B cell (primary cell): ENCODE measurements around the gene AGTRAP. TPM values are rescaled to one million over a fixed set of nuclear protein-coding genes. Genes with fewer than 3 reads are reported as not detected.

Experiments used
- ATAC-seq: fragments of 200-7000 bp; cut with Tn5 transposase; one replicate; pipeline ENCODE4 v1.10.0; 2021; ENCODE audit warnings: low read depth, mild to moderate bottlenecking, moderate number of reproducible peaks, moderate library complexity
- CTCF ChIA-PET: fragments of 350-600 bp; sonication (Branson Sonifier 250); formaldehyde crosslinking; loops from one replicate; lab custom pipeline; 2021; ENCODE audit warnings: antibody characterized with exemption, inconsistent platforms; lab: Charles Lee
- POLR2A ChIA-PET: fragments of 350-600 bp; sonication (Branson Sonifier 250); formaldehyde crosslinking; loops from one replicate; lab custom pipeline; 2021; ENCODE audit warnings: antibody characterized with exemption; lab: Charles Lee
- DNase-seq: peaks from one replicate; pipeline ENCODE4 v3.0.0; 2013
- H2AFZ ChIP-seq: 2 replicates; pipeline ENCODE4 v1.6.1; 2012; ENCODE audit warnings: mild to moderate bottlenecking, low read depth, low read length; ENCODE audit not compliant: insufficient read depth, poor library complexity, severe bottlenecking
- H3K27ac ChIP-seq, 2 donors: 1 replicate in 1 of 2; 2 replicates in 1 of 2; pipeline ENCODE4 v1.5.1; 2012 to 2013; ENCODE audit warnings: low read length in 2 of 2, mild to moderate bottlenecking in 2 of 2, moderate library complexity in 1 of 2
- H3K27me3 ChIP-seq, 4 experiments: fragments of 200-600 bp in 1 of 4; sonication (generic) in 1 of 4; replicated peaks in 1 of 4; 1 replicate in 2 of 4; 2 replicates in 2 of 4; pipeline versions ENCODE4 v1.6.1 to v1.7.0; 2013 to 2016; ENCODE audit warnings: low read length in 3 of 4, mild to moderate bottlenecking in 2 of 4, mixed read lengths in 1 of 4, moderate library complexity in 1 of 4; ENCODE audit not compliant: insufficient read depth in 4 of 4, control insufficient read depth in 3 of 4; ENCODE audit errors: control extremely low read depth in 1 of 4
- H3K36me3 ChIP-seq, 2 experiments: replicated peaks in 1 of 2; 1 replicate in 1 of 2; 2 replicates in 1 of 2; pipeline versions ENCODE4 v1.6.1 to v1.7.1; 2013; ENCODE audit warnings: low read length in 1 of 2; ENCODE audit not compliant: insufficient read depth in 2 of 2, control insufficient read depth in 1 of 2; ENCODE audit errors: control extremely low read depth in 1 of 2, extremely low read depth in 1 of 2
- H3K4me1 ChIP-seq, 2 donors: fragments of 200-600 bp in 1 of 2; sonication (generic) in 1 of 2; 1 replicate in 1 of 2; 2 replicates in 1 of 2; pipeline versions ENCODE4 v1.5.1 to v1.6.1; 2013 to 2017; ENCODE audit warnings: low read length in 2 of 2; ENCODE audit not compliant: control insufficient read depth in 2 of 2, insufficient read depth in 2 of 2
- H3K4me2 ChIP-seq: replicated peaks from 2 replicates; pipeline ENCODE3; 2012; ENCODE audit warnings: mild to moderate bottlenecking, low read depth, low read length; ENCODE audit not compliant: poor library complexity, severe bottlenecking
- H3K4me3 ChIP-seq, 5 experiments: fragments of 200-600 bp in 1 of 5; sonication (generic) in 1 of 5; 1 replicate in 3 of 5; 2 replicates in 2 of 5; pipeline versions ENCODE4 v1.5.1 to v1.7.0; 2011 to 2016; ENCODE audit warnings: low read length in 4 of 5, mild to moderate bottlenecking in 4 of 5, low read depth in 2 of 5, control low read depth in 1 of 5, moderate library complexity in 1 of 5; ENCODE audit not compliant: insufficient read depth in 1 of 5; ENCODE audit errors: control extremely low read depth in 1 of 5, extremely low read depth in 1 of 5
- H3K79me2 ChIP-seq: fragments of 200-600 bp; sonication (generic); one replicate; pipeline ENCODE4 v1.6.0; 2016; ENCODE audit warnings: low read length; ENCODE audit not compliant: control insufficient read depth, insufficient read depth
- H3K9ac ChIP-seq: fragments of 200-600 bp; sonication (generic); 2 replicates; pipeline ENCODE4 v1.6.1; 2017; ENCODE audit warnings: mild to moderate bottlenecking, low read length, moderate library complexity
- H3K9me3 ChIP-seq, 3 donors: one replicate each; pipeline versions ENCODE4 v1.6.1 to v1.7.1; 2013; ENCODE audit warnings: low read length in 2 of 3; ENCODE audit not compliant: control insufficient read depth in 2 of 3, insufficient read depth in 1 of 3; ENCODE audit errors: control extremely low read depth in 1 of 3
- H4K20me1 ChIP-seq: 2 replicates; pipeline ENCODE4 v1.6.0; 2012; ENCODE audit warnings: mild to moderate bottlenecking, low read length; ENCODE audit not compliant: insufficient read depth, control insufficient read depth, poor library complexity, severe bottlenecking
- H3K27ac Mint-ChIP-seq: one replicate; pipeline ENCODE4 v1.8.0; 2021; ENCODE audit warnings: mixed read lengths
- H3K27me3 Mint-ChIP-seq: one replicate; pipeline ENCODE4 v1.8.0; 2021; ENCODE audit warnings: mixed read lengths
- H3K4me1 Mint-ChIP-seq: one replicate; pipeline ENCODE4 v1.8.0; 2021; ENCODE audit warnings: mixed read lengths
- H3K4me3 Mint-ChIP-seq: one replicate; pipeline ENCODE4 v1.8.0; 2021; ENCODE audit warnings: mixed read lengths
- H3K9me3 Mint-ChIP-seq: one replicate; pipeline ENCODE4 v1.8.0; 2022; ENCODE audit warnings: mixed read lengths; ENCODE audit not compliant: insufficient read depth
- EZH2 ChIP-seq: IDR thresholded peaks from 2 replicates; pipeline ENCODE4 v1.6.1; 2012; ENCODE audit warnings: borderline replicate concordance, low read depth, mild to moderate bottlenecking, moderate library complexity, low read length; ENCODE audit not compliant: insufficient read depth, poor library complexity, severe bottlenecking
- WGBS: methylation state at CpG from one replicate; pipeline ENCODE4 v1.1.5; 2013; ENCODE audit warnings: missing lambda C conversion rate; ENCODE audit not compliant: insufficient coverage; 5-methylcytosine and 5-hydroxymethylcytosine counted together
- intact Hi-C: fragments of 100-400 bp; cut with micrococcal nuclease; formaldehyde crosslinking; loops from one replicate; pipeline ENCODE4 v1.10.0; 2022
- polyA plus RNA-seq: library from polyadenylated mRNA; depleted of rRNA; stranded (reverse); fragments of >200 nt; gene quantifications from 2 replicates; pipeline ENCODE4 v1.2.3, GENCODE V29; 2012
- total RNA-seq, 2 donors: library from RNA; stranded (reverse); fragments of 120-200 nt in 1 of 2; gene quantifications; 1 replicate in 1 of 2; 2 replicates in 1 of 2; pipeline versions ENCODE4 v1.2.3 to v1.2.4, GENCODE V29; 2013 to 2022
- TF ChIP-seq, protein P1 (sequence below): fragments of 200-600 bp; IDR thresholded peaks from one replicate; pipeline ENCODE4 v1.8.0; 2022; ENCODE audit warnings: antibody characterized with exemption, mild to moderate bottlenecking

AGTRAP gene
- total and polyA plus RNA-seq, 2 donors (not counting 1 experiment from before 2014, with no cell fraction given): 18.3 to 44.9 TPM

DNA sequence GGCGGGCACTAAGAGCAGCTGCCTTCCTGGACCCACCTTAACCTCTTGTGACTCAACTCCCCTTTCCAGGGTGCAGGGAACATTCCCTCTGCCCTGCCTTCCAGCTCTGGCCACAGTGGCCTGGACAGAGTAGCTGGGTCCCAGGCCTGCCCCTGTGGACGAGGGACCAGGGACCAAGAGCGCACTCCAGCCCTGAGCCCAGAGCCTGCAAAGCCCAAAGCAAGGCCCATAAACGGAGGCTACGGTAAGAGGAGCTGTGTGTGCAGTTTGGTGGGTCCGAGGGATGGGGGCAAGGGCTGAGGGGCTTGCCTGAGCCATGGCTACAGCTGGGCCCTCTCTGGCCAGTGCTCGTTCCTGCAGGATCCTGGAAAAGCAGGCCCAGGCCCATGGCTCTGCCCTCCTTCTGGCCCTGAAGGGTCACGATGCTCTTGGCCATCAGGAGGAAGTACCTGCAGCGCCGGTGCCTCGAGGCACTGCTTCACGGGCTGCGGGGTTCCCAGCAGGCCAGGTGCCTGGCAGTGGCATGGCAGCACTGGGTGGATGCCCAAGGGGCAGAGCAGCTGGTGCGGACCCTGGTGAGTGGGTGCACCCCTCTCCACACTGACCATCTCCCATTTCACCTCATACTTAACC, 52.0 kb downstream of the AGTRAP start:
- no peak overlapping the region for H3K27ac Mint-ChIP-seq
- ChIA-PET POLR2A (no interaction called here), CTCF (interaction anchor here (0.8 to 3.9 kb wide), 5 partner anchors 10 to 105 kb away, joined by 3 to 26 read pairs (median 3); no protein-coding TSS in a partner anchor)
- no peaks in the 10 kb centered on the region for H3K9me3 Mint-ChIP-seq
- peaks cover 0 to 34% of the 10 kb centered on the region in 2 experiments for H3K36me3 ChIP-seq
- H3K4me3 ChIP-seq: no peak overlapping the region
- no peak overlapping the region for H3K4me3 Mint-ChIP-seq
- TF ChIP-seq, protein P1, sequence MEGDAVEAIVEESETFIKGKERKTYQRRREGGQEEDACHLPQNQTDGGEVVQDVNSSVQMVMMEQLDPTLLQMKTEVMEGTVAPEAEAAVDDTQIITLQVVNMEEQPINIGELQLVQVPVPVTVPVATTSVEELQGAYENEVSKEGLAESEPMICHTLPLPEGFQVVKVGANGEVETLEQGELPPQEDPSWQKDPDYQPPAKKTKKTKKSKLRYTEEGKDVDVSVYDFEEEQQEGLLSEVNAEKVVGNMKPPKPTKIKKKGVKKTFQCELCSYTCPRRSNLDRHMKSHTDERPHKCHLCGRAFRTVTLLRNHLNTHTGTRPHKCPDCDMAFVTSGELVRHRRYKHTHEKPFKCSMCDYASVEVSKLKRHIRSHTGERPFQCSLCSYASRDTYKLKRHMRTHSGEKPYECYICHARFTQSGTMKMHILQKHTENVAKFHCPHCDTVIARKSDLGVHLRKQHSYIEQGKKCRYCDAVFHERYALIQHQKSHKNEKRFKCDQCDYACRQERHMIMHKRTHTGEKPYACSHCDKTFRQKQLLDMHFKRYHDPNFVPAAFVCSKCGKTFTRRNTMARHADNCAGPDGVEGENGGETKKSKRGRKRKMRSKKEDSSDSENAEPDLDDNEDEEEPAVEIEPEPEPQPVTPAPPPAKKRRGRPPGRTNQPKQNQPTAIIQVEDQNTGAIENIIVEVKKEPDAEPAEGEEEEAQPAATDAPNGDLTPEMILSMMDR: no peak
- TF ChIP-seq EZH2: no peak
- ATAC-seq (no peak), DNase-seq (no peak)
- intact Hi-C loops: no loop called here
- H3K27me3 ChIP-seq: no peaks in the 10 kb centered on the region
- H3K27me3 Mint-ChIP-seq: no peaks in the 10 kb centered on the region
- H3K9ac ChIP-seq: no peak overlapping the region
- H3K9me3 ChIP-seq: no peaks in the 10 kb centered on the region
- H3K4me2 ChIP-seq: no peak overlapping the region
- H3K79me2 ChIP-seq: no peaks in the 10 kb centered on the region
- H4K20me1 ChIP-seq: peaks cover 4% of the 10 kb centered on the region
- no peak overlapping the region for H2AFZ ChIP-seq
- no peak overlapping the region for H3K27ac ChIP-seq
- peaks cover 19 to 32% of the 10 kb centered on the region in 2 donors for H3K4me1 ChIP-seq
- 94% methylated on average over 12 of the region's 14 CpGs for WGBS
- peaks cover 39% of the 10 kb centered on the region for H3K4me1 Mint-ChIP-seq

DNA sequence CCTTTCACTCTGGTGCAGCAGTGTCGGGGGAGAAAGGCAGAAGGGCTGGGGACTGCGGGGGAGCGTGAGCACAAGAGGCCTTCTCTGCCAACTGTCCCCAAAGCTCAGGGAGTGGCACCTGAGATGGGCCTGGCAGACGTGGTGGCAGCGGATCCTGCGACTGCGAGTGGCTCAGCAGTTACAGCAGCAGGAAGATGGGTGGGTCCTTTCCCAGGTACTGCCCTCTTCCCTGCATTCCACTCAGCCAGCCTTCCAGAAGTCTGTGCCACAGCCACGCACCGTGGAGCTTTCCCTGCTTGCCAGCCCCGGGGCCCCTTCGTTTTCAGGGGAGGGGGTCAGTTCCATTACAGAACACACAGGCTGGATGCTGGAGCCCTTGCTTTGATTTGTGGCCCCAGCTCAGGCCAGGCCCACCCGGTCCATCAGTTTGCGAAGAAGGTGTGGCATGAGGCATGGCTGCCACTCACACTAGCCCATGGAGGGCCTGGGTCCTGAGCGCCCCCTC, 52.7 kb downstream of the AGTRAP start:
- no peak overlapping the region for H3K4me2 ChIP-seq
- peaks cover 4% of the 10 kb centered on the region for H4K20me1 ChIP-seq
- no peak overlapping the region for H3K9ac ChIP-seq
- Mint-ChIP-seq H3K27me3 (no peaks in the 10 kb centered on the region), H3K27ac (no peak overlapping the region), H3K4me3 (no peak overlapping the region), H3K9me3 (no peaks in the 10 kb centered on the region), H3K4me1 (peaks cover 38% of the 10 kb centered on the region)
- no peaks in the 10 kb centered on the region for H3K9me3 ChIP-seq
- no peak overlapping the region for H3K4me3 ChIP-seq
- H3K27me3 ChIP-seq: no peaks in the 10 kb centered on the region
- TF ChIP-seq EZH2: no peak
- TF ChIP-seq, protein P1: no peak
- ChIA-PET POLR2A (no interaction called here), CTCF (interaction anchor here (1.0 to 2.5 kb wide), 2 partner anchors 10 to 50 kb away, joined by 3 to 8 read pairs; no protein-coding TSS in a partner anchor)
- 94% methylated on average over 13 of the region's 14 CpGs for WGBS
- H3K36me3 ChIP-seq: peaks cover 0 to 37% of the 10 kb centered on the region in 2 experiments
- no peak overlapping the region for H2AFZ ChIP-seq
- no peak overlapping the region for H3K27ac ChIP-seq
- H3K4me1 ChIP-seq: peaks cover 19 to 32% of the 10 kb centered on the region in 2 donors
- DNase-seq: no peak
- ATAC-seq: no peak
- no peaks in the 10 kb centered on the region for H3K79me2 ChIP-seq
- intact Hi-C loops: no loop called here
